Measurements from ENCODE around the gene CDC20B.

- TF ChIP-seq, protein P1, sequence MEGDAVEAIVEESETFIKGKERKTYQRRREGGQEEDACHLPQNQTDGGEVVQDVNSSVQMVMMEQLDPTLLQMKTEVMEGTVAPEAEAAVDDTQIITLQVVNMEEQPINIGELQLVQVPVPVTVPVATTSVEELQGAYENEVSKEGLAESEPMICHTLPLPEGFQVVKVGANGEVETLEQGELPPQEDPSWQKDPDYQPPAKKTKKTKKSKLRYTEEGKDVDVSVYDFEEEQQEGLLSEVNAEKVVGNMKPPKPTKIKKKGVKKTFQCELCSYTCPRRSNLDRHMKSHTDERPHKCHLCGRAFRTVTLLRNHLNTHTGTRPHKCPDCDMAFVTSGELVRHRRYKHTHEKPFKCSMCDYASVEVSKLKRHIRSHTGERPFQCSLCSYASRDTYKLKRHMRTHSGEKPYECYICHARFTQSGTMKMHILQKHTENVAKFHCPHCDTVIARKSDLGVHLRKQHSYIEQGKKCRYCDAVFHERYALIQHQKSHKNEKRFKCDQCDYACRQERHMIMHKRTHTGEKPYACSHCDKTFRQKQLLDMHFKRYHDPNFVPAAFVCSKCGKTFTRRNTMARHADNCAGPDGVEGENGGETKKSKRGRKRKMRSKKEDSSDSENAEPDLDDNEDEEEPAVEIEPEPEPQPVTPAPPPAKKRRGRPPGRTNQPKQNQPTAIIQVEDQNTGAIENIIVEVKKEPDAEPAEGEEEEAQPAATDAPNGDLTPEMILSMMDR (IDR thresholded peaks at IDR 0.05; ENCODE audit: low read depth, low read length) = no peak
- no peak for TF ChIP-seq POLR2A (IDR thresholded peaks at IDR 0.05; ENCODE audit: extremely low read depth, insufficient read length)
Measured at GRCh38 chr5:55096861-55097260, 76.1 kb downstream of the CDC20B start.
